Omental fat pad (tissue), 4 donors: ENCODE results near the gene KCNV2. TPM values are rescaled to one million over a fixed set of nuclear protein-coding genes. Genes with fewer than 3 reads are reported as not detected.
"Not testable (repeated sequence)": the region's sequence is repeated elsewhere in the genome, so short reads cannot be mapped to it uniquely, and the experiment has no call there.

Source experiments
- ATAC-seq: fragments of 150-250 bp; one replicate; pipeline ENCODE4 v1.9.1; 2016; ENCODE audit warnings: mild to moderate bottlenecking, moderate library complexity; ENCODE audit not compliant: low FRiP score
- DNase-seq: peaks from one replicate; pipeline ENCODE4 v3.0.0-alpha.2; 2019; ENCODE audit warnings: low spot score
- CTCF ChIP-seq, 3 donors: fragments of 450-650 bp; IDR thresholded peaks; one replicate each; pipeline ENCODE4 v1.5.1; 2016 to 2017; ENCODE audit warnings: antibody characterized with exemption in 3 of 3, mild to moderate bottlenecking in 3 of 3, moderate library complexity in 2 of 3
- total RNA-seq, 4 donors: library from RNA; depleted of rRNA; stranded (reverse); fragments of >200 nt; gene quantifications; one replicate each; pipeline ENCODE4 v1.1.0, GENCODE V29; 2016

KCNV2 gene
- total RNA-seq, 4 donors from 2014 or later, result not detected

DNA sequence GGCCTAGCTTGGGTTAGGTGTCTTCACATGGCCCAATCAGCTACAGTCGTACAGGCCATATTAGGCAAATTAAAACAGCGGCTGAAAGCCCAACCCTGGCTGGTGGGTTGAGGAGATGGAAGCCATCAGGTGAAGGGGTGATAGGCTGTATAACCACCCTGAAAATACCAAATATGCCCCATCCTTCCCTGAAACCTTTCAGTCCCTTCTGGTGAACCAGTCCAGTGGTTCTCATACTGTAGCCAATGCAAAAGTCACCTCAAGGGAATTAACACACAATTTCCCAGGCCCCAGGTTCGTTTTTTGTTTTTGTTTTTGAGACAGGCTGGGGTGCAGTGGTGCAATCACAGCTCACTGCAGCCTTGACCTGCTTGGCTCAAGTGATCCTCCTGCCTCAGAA is 19.8 kb upstream of the KCNV2 start:
- ATAC-seq (no peak), DNase-seq (no peak)
- no peak for TF ChIP-seq CTCF (IDR thresholded peaks at IDR 0.05)

- no peak for ATAC-seq
- no peak for TF ChIP-seq CTCF (IDR thresholded peaks at IDR 0.05)
- no peak for DNase-seq
Measured at GRCh38 chr9:2700398-2700797, 16.9 kb upstream of the KCNV2 start.

DNA sequence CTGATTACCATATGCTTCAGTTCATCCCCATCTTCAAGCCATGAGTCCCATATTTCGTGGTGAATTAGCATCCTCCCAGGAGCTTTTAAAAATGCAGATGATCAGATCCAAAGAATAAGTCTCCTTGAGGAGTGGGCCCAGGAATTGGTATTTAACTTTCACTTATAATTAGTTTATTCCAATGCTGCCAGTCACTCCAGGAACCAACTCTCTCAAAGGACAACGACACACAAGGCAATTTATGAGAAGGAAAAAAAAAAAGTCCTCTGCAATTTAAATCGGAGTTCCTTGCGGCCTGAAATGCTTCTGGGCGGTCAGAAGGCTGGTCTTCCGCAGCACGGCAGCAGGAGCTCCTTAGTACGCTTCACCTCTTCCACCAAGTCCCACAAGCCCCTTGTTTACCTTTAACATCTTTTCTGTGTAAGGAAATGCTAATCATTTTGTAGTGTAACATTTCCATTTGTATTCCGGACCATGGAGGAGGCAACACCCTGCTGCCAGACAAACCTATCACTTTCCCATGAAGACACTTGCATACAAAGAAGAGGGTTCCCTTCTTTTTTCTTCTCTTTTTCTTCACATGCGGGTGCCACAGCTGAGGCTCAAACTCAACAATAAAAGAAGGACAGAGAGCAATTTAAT is 16.3 kb upstream of the KCNV2 start:
- DNase-seq (no peak), ATAC-seq (no peak)
- no peak for TF ChIP-seq CTCF (IDR thresholded peaks at IDR 0.05)

- no peak for ATAC-seq
- no peak for DNase-seq
- no peak for TF ChIP-seq CTCF (IDR thresholded peaks at IDR 0.05)
Measured at GRCh38 chr9:2704504-2704903, 12.8 kb upstream of the KCNV2 start.

DNA sequence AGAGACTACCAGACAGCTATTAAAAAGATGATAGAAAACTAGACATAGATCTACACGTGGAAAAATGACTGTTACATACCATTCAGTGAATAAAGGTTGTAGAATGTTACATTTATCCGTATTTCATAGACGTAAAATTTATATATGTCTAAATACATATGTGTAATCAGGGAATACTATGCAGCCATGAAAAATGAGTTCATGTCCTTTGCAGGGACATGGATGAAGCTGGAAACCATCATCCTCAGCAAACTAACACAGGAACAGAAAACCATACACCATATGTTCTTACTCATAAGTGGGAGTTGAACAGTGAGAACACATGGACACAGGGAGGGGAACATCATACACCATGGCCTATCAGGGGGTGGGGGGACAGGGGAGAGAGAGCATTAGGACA is 10.1 kb upstream of the KCNV2 start:
- not testable (repeated sequence) for ATAC-seq, DNase-seq

- ATAC-seq (no peak), DNase-seq (no peak)
- no peak for TF ChIP-seq CTCF (IDR thresholded peaks at IDR 0.05)
Measured at GRCh38 chr9:2709645-2710101, 7.6 kb upstream of the KCNV2 start.

- TF ChIP-seq CTCF (IDR thresholded peaks at IDR 0.05), result no peak
- no peak for DNase-seq
- no peak for ATAC-seq
Measured at GRCh38 chr9:2711716-2712115, 5.6 kb upstream of the KCNV2 start.
